Keratinocyte (primary cell): ENCODE measurements around the gene G2E3.

Source experiments
- EZH2 ChIP-seq: IDR thresholded peaks from one replicate; pipeline ENCODE4 v1.6.1; 2012; ENCODE audit warnings: inconsistent platforms, mild to moderate bottlenecking, low read length, moderate library complexity
- TF ChIP-seq, protein P1 (sequence below), 3 experiments: IDR thresholded peaks in 1 of 3; conservative IDR thresholded peaks in 1 of 3; optimal IDR thresholded peaks in 1 of 3; 2 replicates in 2 of 3; 3 replicates in 1 of 3; pipeline versions ENCODE3 to v1.5.1; 2011; ENCODE audit warnings: low read length in 3 of 3, mild to moderate bottlenecking in 3 of 3, moderate library complexity in 2 of 3, control low read depth in 1 of 3, inconsistent platforms in 1 of 3; ENCODE audit not compliant: insufficient read depth in 2 of 3; ENCODE audit errors: extremely low read depth in 1 of 3

DNA sequence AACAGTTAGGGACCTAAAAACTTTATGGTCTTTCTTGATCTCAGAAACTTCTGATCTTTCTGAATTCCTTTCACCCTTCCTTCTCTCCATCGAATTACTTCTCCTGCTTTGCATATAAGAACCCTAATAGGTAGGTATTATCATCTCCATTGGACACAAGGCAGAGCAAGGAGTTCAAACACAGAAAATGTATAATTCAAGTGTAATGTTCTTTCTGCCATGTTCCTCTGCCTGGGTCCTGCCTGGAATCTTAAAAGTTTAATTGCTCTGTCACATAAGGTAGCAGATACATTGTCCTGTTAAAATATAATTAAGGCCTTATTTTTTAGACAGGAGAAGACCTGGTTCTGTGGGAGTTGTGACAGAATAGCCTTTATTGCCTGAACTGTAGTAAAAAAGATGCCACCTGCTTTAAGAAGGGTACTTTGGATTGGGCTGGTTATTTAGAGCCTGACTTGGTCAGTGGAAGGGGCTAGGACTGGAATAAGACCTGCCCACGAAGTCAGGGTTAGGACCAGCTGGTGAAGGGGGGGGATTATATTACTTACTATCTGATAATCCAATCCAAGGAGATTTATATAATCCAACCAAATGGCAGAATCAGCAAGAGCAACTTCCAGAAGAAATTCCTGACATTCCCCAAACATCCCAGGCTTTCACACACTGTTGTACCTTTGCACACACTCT is 10.4 kb downstream of the G2E3 start:
- TF ChIP-seq EZH2, result no peak
- TF ChIP-seq, protein P1, sequence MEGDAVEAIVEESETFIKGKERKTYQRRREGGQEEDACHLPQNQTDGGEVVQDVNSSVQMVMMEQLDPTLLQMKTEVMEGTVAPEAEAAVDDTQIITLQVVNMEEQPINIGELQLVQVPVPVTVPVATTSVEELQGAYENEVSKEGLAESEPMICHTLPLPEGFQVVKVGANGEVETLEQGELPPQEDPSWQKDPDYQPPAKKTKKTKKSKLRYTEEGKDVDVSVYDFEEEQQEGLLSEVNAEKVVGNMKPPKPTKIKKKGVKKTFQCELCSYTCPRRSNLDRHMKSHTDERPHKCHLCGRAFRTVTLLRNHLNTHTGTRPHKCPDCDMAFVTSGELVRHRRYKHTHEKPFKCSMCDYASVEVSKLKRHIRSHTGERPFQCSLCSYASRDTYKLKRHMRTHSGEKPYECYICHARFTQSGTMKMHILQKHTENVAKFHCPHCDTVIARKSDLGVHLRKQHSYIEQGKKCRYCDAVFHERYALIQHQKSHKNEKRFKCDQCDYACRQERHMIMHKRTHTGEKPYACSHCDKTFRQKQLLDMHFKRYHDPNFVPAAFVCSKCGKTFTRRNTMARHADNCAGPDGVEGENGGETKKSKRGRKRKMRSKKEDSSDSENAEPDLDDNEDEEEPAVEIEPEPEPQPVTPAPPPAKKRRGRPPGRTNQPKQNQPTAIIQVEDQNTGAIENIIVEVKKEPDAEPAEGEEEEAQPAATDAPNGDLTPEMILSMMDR (optimal IDR thresholded peaks at IDR 0.05 in 1 of 3, IDR thresholded peaks at IDR 0.05 in 1 of 3, conservative IDR thresholded peaks at IDR 0.05 in 1 of 3; ENCODE audit: extremely low read depth in 1 of 3, insufficient read depth in 2 of 3, low read length in 3 of 3), result no peak
